ENCODE results near the gene RPL13A. TPM values are rescaled to one million over a fixed set of nuclear protein-coding genes. Genes with fewer than 3 reads are reported as not detected.

RPL13A gene
- total and polyA plus RNA-seq, 2 of the 13 experiments (the other 11 are each of a cell fraction or from before 2014, with no cell fraction given): 2,601 to 3,407 TPM

GRCh38 chr19:49443366-49444099 lies 43.9 kb upstream of the RPL13A start (continued):
- TF ChIP-seq ZNF891 (CRISPR knock-in tag; IDR thresholded peaks at IDR 0.05) (no peak), NFIB (CRISPR knock-in tag; IDR thresholded peaks at IDR 0.05; ENCODE audit: borderline replicate concordance) (no peak), ATF3 (CRISPR knock-in tag; IDR thresholded peaks at IDR 0.05) (no peak), MNT (IDR thresholded peaks at IDR 0.05) (no peak), GTF3A (CRISPR knock-in tag; conservative IDR thresholded peaks at IDR 0.05) (no peak), KAT8 (CRISPR knock-in tag; IDR thresholded peaks at IDR 0.05) (peak; percentile 48; the same call in 1 of the 2 replicates), ZSCAN30 (CRISPR knock-in tag; IDR thresholded peaks at IDR 0.05) (no peak), ZNF878 (CRISPR knock-in tag; IDR thresholded peaks at IDR 0.05) (no peak), NFYC (CRISPR knock-in tag; IDR thresholded peaks at IDR 0.05) (no peak; the same call in none of the 2 replicates), NR2F2 (IDR thresholded peaks at IDR 0.05; ENCODE audit: borderline replicate concordance, low read depth) (peak; percentile 43; the same call in 1 of the 2 replicates), RORA (CRISPR knock-in tag; IDR thresholded peaks at IDR 0.05) (no peak), HNF1B (CRISPR knock-in tag; IDR thresholded peaks at IDR 0.05) (no peak), HDAC6 (IDR thresholded peaks at IDR 0.05; ENCODE audit: low read depth, low read length) (no peak), ZNF18 (CRISPR knock-in tag; IDR thresholded peaks at IDR 0.05; ENCODE audit: insufficient replicate concordance) (no peak), GATAD2A (CRISPR knock-in tag; IDR thresholded peaks at IDR 0.05) (0 out of 2 replicates have a peak, but pooled peaks have one; percentile 21), MTA3 (CRISPR knock-in tag; IDR thresholded peaks at IDR 0.05) (no peak), POGZ (CRISPR knock-in tag; IDR thresholded peaks at IDR 0.05) (peak; percentile 25; the same call in 1 of the 2 replicates)
- TF ChIP-seq, protein P1, sequence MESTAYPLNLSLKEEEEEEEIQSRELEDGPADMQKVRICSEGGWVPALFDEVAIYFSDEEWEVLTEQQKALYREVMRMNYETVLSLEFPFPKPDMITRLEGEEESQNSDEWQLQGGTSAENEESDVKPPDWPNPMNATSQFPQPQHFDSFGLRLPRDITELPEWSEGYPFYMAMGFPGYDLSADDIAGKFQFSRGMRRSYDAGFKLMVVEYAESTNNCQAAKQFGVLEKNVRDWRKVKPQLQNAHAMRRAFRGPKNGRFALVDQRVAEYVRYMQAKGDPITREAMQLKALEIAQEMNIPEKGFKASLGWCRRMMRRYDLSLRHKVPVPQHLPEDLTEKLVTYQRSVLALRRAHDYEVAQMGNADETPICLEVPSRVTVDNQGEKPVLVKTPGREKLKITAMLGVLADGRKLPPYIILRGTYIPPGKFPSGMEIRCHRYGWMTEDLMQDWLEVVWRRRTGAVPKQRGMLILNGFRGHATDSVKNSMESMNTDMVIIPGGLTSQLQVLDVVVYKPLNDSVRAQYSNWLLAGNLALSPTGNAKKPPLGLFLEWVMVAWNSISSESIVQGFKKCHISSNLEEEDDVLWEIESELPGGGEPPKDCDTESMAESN (CRISPR knock-in tag; conservative IDR thresholded peaks at IDR 0.05): no peak; the same call in 1 of the 2 replicates
- TF ChIP-seq, protein P2, sequence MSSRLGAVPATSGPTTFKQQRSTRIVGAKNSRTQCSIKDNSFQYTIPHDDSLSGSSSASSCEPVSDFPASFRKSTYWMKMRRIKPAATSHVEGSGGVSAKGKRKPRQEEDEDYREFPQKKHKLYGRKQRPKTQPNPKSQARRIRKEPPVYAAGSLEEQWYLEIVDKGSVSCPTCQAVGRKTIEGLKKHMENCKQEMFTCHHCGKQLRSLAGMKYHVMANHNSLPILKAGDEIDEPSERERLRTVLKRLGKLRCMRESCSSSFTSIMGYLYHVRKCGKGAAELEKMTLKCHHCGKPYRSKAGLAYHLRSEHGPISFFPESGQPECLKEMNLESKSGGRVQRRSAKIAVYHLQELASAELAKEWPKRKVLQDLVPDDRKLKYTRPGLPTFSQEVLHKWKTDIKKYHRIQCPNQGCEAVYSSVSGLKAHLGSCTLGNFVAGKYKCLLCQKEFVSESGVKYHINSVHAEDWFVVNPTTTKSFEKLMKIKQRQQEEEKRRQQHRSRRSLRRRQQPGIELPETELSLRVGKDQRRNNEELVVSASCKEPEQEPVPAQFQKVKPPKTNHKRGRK (CRISPR knock-in tag; IDR thresholded peaks at IDR 0.05): peak; percentile 98

Data from HepG2 (cell line).